ENCODE data around the gene TMED4.
A peak's percentile ranks its signal among the peaks of the same experiment; 100 is the strongest.
"Not testable (repeated sequence)": the region's sequence is repeated elsewhere in the genome, so short reads cannot be mapped to it uniquely, and the experiment has no call there.

TMED4 gene

DNA sequence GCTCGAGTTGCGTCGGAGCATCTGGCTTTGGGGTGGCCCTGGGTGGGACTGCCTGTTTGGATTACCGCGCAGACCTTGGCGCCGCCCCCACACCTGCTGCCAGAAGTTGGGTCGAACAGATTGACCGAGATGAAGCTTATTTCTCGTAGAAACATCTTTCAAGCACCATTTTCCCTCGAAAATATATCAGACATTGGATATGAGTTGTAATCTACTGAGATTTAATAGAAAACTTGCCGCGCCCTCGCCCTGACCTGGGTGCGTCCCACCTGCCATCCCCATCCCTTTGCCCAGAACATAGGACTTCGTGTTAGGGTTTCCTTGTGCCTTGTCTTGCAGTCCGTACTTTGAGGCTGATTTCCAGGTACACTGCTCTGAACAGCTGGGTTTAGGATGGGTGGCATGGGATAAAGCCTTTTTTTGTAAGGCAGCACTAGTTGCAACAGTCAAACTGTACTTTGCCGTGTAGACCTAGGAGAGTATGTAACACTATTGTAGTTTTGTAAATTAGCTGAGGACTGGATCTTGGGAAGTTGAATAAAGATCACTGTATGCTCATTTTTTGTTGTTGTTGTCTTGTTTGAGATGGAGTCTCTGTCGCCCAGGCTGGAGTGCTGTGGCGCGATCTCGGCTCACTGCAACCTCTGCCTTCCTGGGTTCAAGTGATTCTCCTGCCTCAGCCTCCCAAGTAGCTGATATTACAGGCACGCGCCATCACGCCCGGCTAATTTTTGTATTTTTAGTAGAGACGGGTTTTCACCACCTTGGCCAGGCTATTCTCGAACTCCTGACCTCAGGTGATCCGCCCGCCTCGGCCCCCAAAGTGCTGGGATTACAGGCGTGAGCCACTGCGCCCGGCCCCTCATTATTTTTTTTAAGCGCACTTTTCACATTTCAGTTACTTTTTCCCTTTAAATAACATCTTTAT lies 25.4 kb upstream of the TMED4 start:
- DNase-seq (ENCODE audit: low spot score) = no peak

GRCh38 chr7:44606341-44607140 lies 24.5 kb upstream of the TMED4 start, which contains the start of gene OGDH:
Gene OGDH, plus strand, starts transcription at chr7:44606627. Its CDS starts 17,717 bp downstream, at chr7:44624344.
- peak; percentile 98 for DNase-seq (ENCODE audit: low spot score)

DNA sequence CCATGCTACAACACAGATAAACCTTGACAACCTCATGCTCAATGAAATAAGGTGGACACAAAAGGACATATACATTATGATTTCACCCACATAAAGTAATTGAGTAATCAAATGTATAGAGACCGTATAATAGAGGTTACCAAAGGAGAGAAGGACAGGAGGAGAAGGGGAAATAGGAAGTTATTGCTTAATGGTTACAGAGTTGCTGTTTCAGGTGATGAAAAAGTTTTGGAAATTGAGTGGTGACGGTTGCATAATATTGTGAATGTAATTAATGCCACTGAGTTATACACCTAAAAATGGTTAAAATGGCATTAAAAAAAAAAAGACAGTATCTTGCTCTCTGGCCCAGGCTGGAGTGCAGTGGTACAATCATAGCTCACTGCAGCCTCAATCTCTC lies 22.9 kb upstream of the TMED4 start:
- no peak for DNase-seq (ENCODE audit: low spot score)

DNA sequence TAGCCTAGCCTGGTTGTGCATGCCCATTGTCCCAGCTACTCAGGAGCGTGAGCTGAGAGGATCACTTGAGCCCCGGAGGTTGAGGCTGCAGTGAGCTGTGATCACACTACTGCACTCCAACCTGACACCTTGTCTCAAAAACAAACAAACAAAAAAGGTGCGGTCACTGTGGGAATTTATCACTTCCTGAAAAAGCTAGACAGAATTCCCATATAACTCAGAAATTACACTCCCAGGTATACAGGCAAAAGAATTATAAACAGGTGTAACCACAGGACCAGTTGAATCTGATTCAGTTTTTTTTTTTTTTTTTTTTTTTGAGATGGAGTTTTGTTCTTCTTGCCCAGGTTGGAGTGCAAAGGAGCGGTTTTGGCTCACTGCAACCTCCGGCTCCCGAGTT lies 21.2 kb upstream of the TMED4 start:
- no peak for DNase-seq (ENCODE audit: low spot score)

GRCh38 chr7:44602576-44602910 lies 20.5 kb upstream of the TMED4 start:
- no peak for DNase-seq (ENCODE audit: low spot score)

DNA sequence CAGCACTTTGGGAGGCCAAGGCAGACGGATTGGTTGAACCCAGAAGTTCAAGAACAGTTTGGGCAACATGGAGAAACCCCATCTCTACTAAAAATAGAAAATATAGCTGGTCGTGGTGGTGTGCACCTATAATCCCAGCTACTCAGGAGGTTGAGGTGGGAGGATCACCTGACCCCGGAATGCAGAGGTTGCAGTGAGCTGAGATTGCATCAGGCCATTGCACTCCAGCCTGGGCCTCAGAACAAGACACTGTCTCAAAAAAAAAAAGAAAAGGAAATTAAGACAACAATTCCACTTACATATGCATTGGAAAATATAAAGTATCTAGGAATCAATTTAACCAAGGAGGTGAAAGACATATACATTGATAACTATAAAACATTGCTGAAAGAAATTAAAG lies 17.2 kb upstream of the TMED4 start:
- DNase-seq (ENCODE audit: low spot score) = no peak

GRCh38 chr7:44597181-44597580 lies 15.2 kb upstream of the TMED4 start:
- DNase-seq (ENCODE audit: low spot score) = not testable (repeated sequence)

- DNase-seq (ENCODE audit: low spot score) = no peak
These were observed 14.1 kb upstream of the TMED4 start for GRCh38 chr7:44595934-44596635.

GRCh38 chr7:44590910-44591309 lies 8.9 kb upstream of the TMED4 start:
- no peak for DNase-seq (ENCODE audit: low spot score)

GRCh38 chr7:44587843-44588711 lies 6.0 kb upstream of the TMED4 start:
- peak; percentile 58 for DNase-seq (ENCODE audit: low spot score)

DNA sequence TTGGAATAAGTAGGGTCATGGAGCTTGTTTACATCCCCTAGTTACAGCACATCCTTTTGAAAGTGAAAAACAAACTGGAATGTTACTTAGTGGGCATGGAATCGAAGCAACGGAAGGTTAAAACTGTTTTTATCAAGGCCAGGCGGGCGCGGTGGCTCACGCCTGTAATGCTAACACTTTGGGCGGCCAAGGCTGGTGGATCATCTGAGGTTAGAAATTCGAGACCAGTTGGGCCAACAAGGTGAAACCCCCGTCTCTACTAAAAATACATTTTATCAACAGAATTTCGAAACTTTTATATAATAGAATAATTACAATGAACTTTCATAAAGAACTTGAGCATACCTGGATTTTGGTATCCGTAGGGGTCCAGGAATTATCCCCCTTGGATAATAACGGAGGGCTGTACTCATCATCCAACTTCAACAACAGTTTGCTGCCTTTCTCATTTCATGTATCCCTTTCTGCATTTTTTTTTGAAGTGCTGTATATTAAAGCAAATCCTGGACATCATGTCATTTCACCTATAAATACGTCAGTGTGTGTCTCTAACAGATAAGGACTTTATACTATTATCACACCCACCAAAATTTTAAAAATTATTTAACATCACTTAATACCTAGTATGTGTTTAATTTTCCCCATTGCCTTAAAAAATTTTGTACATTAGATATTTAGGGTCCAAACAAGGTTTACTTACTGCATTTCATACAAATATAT lies 1.3 kb upstream of the TMED4 start:
- no peak for DNase-seq (ENCODE audit: low spot score)

DNA sequence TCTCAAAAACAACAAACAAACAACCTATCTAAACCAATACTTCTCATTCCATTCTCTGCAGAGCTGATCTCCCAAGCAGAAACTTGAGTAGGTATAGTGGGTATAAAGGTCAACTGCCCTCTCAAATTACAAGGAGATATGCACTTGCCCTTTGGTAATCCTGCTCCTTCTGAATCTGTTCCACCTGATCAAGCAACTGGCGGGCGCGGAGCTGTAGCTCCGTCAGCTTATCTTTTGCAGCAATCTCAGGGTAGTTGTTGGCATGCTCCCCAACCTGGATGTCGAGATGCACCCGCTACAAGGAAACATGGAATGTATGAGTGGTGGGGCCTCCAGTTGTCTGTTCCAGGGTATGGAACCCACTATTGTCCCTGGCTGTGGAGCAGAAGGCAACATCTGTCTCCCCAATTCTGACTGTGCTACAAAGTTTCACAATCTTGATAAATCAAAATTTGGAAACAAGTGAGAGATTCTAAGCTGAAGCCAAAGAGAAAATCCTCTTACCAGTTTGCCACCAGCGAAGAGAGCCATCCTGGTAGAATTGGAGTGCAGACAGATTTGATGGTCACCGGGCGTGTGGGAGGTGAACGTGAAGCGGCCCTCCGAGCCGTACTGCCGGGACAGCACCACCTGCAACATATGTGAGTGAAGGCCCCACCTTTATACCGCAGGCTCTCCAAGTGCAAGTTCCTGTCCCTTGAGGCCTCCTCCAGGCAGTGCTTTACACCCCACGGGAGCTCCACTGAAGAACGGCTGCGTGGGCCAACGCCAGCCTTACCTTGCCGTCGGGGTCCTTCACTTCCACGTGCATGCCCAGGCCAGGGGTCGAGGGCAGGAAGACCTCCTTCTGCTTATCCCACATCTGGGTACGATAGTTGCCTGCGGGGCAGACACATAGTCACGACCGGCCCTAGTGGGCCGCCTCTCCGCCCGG lies 819 bp downstream of the TMED4 start:
- DNase-seq (ENCODE audit: low spot score) = no peak

- DNase-seq (ENCODE audit: low spot score) = no peak
These were observed 5.8 kb downstream of the TMED4 start for GRCh38 chr7:44576228-44576627.

GRCh38 chr7:44575054-44575453 lies 7.0 kb downstream of the TMED4 start:
- DNase-seq (ENCODE audit: low spot score) = no peak

GRCh38 chr7:44574287-44574872 lies 7.7 kb downstream of the TMED4 start:
- DNase-seq (ENCODE audit: low spot score) = no peak

- peak; percentile 96 for DNase-seq (ENCODE audit: low spot score)
These were observed 8.4 kb downstream of the TMED4 start, which contains the start of gene DDX56 for GRCh38 chr7:44573464-44574286. Gene DDX56, minus strand, starts transcription at chr7:44573908. Its CDS starts 13 bp downstream, at chr7:44573895.

GRCh38 chr7:44572771-44573170 lies 9.3 kb downstream of the TMED4 start:
- no peak for DNase-seq (ENCODE audit: low spot score)

DNA sequence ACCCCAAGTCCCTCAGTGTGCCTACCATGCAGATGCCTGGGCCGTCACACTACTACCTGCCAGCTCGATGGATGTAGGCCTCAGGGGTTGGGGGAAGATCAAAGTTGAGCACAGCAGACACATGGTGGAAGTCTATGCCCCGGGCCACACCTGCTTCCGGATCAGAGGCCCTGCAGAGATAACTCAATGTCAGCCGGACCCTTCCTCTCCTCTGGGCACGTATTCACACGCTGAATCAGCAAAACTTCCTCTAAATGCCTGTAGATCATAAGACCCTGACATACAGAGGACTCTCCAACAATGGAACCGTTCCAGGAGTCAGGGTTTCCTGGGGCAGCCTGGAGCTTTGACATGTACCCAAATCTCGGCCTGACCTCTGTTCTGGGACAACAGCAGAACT lies 12.1 kb downstream of the TMED4 start:
- DNase-seq (ENCODE audit: low spot score) = no peak

Data from pons (tissue), 1 donor.